DOHH2 (cell line): Measurements from ENCODE around the gene B3GNT9.
"Not testable (repeated sequence)": the region's sequence is repeated elsewhere in the genome, so short reads cannot be mapped to it uniquely, and the experiment has no call there.

ENCODE experiments used
- CTCF ChIP-seq: fragments of 200-600 bp; sonication (generic); IDR thresholded peaks from one replicate; pipeline ENCODE4 v1.5.1; 2014; ENCODE audit warnings: antibody characterized with exemption, mild to moderate bottlenecking, low read depth, low read length; ENCODE audit not compliant: poor library complexity, severe bottlenecking
- EZH2phosphoT487 ChIP-seq: fragments of 200-600 bp; sonication (generic); IDR thresholded peaks from 2 replicates; pipeline ENCODE4 v1.6.1; 2017; ENCODE audit warnings: borderline replicate concordance, mild to moderate bottlenecking, antibody characterized with exemption, low read length, moderate library complexity, mixed read lengths

- TF ChIP-seq CTCF, EZH2phosphoT487: not testable (repeated sequence)
Measured at GRCh38 chr16:67122799-67123198, 28.0 kb downstream of the B3GNT9 start.
